HL-60 (cell line): ENCODE results near the gene HSPA12B.

Source experiments
- TF ChIP-seq, protein P1 (sequence below): IDR thresholded peaks from one replicate; pipeline ENCODE4 v1.5.1; 2011; ENCODE audit warnings: low read length, control low read depth, inconsistent platforms; ENCODE audit not compliant: insufficient read depth
- TF ChIP-seq, protein P2 (sequence below): IDR thresholded peaks from 2 replicates; pipeline ENCODE4 v1.6.1; 2012; ENCODE audit warnings: low read depth; ENCODE audit not compliant: insufficient replicate concordance

DNA sequence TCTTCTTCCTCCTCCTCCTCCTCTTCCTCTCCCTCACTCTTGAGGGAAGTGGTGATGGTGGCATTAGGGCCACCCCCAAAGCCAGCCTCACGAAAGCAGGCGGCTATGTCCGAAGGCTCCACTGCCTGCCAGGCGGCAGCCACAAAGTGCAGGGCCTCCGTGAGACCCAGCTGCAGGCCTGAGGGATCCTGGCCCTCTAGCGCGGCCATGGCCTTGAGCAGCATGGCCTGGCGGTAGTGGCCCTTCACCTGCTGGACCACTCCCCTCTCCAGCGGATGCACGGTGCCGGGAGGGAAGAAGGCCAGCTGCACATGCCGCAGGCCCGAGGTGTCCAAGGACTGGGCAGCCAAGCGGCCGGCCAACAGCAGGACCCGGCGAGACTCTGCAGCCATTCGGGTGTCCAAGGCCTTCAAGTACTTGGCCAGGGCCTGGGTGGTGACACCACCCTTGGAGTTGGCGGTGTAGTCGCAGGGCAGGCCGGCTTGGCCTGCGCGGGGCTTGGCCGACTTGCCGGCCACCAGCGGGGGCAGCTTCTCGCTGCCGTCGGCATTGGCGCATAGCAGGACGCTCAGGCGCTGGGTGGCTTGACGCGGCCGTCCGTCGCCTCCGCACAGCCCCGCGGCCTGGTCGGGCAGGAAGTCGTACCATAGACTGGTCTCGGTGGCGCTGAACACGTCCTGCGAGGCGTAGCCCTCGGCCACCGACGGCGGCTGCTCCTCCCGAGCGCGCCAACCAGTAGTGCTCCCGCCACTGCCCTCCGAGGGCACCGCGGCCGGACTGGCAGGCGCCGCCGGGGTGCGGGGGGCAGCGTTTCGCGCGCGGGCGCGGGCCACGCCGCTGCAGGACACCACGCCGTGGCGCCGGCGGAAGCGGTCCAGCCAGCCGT is 53.0 kb downstream of the HSPA12B start:
- TF ChIP-seq, protein P1, sequence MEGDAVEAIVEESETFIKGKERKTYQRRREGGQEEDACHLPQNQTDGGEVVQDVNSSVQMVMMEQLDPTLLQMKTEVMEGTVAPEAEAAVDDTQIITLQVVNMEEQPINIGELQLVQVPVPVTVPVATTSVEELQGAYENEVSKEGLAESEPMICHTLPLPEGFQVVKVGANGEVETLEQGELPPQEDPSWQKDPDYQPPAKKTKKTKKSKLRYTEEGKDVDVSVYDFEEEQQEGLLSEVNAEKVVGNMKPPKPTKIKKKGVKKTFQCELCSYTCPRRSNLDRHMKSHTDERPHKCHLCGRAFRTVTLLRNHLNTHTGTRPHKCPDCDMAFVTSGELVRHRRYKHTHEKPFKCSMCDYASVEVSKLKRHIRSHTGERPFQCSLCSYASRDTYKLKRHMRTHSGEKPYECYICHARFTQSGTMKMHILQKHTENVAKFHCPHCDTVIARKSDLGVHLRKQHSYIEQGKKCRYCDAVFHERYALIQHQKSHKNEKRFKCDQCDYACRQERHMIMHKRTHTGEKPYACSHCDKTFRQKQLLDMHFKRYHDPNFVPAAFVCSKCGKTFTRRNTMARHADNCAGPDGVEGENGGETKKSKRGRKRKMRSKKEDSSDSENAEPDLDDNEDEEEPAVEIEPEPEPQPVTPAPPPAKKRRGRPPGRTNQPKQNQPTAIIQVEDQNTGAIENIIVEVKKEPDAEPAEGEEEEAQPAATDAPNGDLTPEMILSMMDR, result no peak
- TF ChIP-seq, protein P2, sequence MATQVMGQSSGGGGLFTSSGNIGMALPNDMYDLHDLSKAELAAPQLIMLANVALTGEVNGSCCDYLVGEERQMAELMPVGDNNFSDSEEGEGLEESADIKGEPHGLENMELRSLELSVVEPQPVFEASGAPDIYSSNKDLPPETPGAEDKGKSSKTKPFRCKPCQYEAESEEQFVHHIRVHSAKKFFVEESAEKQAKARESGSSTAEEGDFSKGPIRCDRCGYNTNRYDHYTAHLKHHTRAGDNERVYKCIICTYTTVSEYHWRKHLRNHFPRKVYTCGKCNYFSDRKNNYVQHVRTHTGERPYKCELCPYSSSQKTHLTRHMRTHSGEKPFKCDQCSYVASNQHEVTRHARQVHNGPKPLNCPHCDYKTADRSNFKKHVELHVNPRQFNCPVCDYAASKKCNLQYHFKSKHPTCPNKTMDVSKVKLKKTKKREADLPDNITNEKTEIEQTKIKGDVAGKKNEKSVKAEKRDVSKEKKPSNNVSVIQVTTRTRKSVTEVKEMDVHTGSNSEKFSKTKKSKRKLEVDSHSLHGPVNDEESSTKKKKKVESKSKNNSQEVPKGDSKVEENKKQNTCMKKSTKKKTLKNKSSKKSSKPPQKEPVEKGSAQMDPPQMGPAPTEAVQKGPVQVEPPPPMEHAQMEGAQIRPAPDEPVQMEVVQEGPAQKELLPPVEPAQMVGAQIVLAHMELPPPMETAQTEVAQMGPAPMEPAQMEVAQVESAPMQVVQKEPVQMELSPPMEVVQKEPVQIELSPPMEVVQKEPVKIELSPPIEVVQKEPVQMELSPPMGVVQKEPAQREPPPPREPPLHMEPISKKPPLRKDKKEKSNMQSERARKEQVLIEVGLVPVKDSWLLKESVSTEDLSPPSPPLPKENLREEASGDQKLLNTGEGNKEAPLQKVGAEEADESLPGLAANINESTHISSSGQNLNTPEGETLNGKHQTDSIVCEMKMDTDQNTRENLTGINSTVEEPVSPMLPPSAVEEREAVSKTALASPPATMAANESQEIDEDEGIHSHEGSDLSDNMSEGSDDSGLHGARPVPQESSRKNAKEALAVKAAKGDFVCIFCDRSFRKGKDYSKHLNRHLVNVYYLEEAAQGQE, result no peak
